ENCODE measurements around the gene ARID3A.

ARID3A gene

DNA sequence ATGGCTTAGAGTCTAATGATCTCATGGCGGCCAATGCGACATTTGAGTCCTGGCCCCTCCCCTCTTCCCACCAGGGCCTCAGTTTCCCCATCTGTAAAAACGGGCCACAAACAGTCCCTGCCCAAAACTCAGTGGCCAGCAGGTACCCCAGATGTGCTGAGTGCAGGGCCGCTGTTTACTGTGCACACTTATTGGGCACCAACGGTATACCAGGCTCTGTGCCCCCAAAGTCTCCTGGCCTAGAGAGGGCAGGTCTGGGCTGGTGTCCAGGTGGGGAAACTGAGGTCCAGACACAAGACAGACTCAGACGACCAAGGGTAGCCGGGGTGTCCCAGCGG, 34.7 kb downstream of the ARID3A start:
- no peak for DNase-seq (ENCODE audit: low read depth in 1 of 2, low spot score in 1 of 2)

- DNase-seq (ENCODE audit: low read depth in 1 of 2, low spot score in 1 of 2) = no peak
Observed at GRCh38 chr19:961866-962620, 36.2 kb downstream of the ARID3A start.

DNA sequence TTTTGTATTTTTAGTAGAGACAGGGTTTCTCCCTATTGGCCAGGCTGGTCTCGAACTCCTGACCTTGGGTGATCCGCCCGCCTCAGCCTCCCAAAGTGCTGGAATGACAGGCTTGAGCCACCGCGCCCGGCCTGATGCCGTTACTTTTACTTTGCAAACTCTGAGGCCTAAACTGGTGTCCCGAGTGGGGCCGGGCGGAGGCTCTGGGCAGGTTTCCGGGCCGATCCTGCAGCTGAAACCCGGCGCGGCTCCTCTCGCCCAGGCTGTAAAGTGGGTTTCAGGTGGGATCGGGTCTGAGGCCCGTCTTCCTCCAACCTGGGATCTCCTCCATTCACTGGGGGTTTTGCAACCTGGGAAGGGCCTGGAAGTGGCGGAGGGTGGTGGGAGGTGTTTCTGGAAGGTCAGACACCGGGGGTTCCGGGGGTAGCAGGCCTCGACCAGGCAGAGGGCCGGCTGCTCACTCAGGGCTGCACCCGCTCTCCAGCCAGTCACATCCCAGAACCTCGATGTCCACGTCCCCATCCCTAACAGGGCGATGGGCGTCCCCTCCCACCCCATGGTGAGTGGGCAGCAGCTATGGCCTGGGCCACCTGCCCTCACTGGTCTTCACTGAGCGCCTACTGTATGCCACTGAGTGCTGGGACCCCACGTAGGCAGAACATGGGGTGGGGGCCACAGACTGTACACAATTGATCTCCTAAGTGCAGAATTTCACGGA, 37.0 kb downstream of the ARID3A start:
- no peak for DNase-seq (ENCODE audit: low read depth in 1 of 2, low spot score in 1 of 2)

DNA sequence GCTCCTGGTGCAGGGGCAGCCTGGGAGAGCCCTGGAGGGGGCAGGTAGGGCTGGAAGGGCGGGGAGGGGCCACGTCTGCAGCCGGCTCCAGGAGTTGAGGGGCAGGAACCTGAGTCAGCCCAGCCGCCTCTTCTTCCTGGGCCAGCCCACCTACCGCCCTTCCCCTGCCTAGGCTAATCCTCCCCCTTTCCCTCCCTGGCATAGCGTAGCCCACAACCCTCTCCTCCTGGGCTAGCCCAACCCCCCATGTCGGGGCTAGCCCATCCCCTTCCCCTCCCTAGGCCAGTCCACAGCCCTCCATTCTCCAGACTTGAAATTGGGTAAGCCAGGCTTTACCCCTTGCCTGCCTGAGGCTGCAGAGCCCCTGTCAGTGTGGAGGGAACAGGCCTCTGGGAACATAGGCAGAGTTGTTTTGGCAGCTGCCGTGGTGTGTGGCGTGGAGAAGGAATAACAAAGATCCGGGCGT, 37.7 kb downstream of the ARID3A start:
- DNase-seq (ENCODE audit: low read depth in 1 of 2, low spot score in 1 of 2) = no peak

- no peak for DNase-seq (ENCODE audit: low read depth in 1 of 2, low spot score in 1 of 2)
Observed at GRCh38 chr19:964116-964520, 38.3 kb downstream of the ARID3A start.

GRCh38 chr19:964761-965694, 39.2 kb downstream of the ARID3A start:
- DNase-seq (ENCODE audit: low read depth in 1 of 2, low spot score in 1 of 2) = no peak

GRCh38 chr19:966485-967088, 40.8 kb downstream of the ARID3A start:
- DNase-seq (ENCODE audit: low read depth in 1 of 2, low spot score in 1 of 2) = no peak

DNA sequence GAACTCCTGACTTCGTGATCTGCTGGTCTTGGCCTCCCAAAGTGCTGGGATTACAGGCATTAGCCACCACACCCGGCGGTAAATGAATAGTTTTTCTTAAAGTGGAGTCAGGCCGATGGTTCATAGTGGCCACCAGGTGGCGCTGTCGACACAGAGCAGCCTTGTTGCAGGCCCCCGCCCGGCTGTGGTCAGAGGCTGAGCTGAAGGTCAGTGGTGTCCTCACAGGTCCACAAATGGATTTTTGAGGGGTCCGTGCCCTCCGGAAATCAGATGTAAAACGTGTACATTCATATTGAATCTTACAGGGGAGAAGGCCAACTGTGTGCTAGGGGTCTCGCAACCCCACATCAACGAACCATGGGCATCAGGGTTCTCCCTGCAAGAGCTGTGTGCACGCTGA, 44.9 kb downstream of the ARID3A start:
- DNase-seq (ENCODE audit: low read depth in 1 of 2, low spot score in 1 of 2) = no peak

- no peak for DNase-seq (ENCODE audit: low read depth in 1 of 2, low spot score in 1 of 2)
Observed at GRCh38 chr19:971795-972194, 46.0 kb downstream of the ARID3A start.

DNA sequence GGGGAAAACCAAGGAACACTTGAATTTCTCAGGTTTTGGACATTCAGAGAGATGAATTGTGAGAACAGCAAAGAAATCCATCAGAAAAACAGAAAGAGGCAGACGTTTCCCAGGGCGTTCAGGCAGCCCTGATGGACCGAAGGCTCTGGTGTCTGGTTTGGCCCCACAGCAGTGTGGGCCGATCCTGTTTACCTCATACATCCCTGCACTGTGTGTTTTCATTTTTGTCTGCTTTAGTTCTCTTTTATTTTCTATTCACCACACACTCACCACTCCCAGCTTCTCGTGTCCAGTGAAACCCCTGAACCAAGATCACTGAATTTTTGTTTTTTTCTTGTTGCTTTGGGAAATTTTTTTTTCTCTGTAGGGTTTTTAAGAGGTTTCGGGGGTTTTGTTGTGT, 46.4 kb downstream of the ARID3A start:
- DNase-seq (ENCODE audit: low read depth in 1 of 2, low spot score in 1 of 2) = no peak

DNA sequence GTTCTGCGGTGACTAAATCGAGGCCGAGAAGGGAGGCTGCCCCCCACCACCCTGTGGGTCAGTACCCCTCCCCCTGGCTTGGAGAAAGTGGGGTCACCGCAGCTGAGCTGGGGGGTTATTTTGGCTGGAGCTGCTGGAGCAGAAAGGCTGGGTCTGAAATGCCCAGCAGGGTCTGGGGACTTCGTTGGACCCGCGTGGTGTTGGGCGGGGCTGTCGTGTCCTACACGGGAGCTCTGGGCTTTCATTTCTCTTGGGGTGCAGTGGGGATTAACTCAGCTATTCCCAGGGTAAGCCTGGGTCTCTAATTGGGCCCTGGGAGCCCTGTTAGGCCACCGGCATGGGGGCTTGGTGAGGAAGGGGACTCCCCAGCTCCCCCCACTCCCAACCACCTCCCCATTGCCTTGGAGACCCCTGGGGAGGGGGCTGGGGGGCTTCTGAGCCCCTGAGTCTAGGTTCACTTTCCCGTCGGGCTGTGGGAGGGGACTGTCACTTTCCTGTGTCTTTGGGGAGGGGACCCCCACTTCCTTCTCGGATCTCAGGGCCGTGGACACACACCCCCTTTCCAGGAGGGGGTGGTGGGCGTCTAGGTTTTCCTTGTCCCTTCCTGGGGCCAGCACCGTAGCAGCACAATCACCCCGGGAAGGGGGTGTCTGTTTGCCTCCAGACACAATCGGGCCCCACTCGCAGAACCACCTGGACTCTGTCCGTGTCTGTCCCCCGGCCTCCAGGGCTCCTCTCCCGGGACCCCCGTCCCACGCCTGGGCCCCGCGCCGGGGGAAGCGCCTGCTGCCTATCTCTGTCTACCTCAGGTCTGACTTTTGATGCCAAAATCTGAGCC, 48.1 kb downstream of the ARID3A start:
- no peak for DNase-seq (ENCODE audit: low read depth in 1 of 2, low spot score in 1 of 2)

DNA sequence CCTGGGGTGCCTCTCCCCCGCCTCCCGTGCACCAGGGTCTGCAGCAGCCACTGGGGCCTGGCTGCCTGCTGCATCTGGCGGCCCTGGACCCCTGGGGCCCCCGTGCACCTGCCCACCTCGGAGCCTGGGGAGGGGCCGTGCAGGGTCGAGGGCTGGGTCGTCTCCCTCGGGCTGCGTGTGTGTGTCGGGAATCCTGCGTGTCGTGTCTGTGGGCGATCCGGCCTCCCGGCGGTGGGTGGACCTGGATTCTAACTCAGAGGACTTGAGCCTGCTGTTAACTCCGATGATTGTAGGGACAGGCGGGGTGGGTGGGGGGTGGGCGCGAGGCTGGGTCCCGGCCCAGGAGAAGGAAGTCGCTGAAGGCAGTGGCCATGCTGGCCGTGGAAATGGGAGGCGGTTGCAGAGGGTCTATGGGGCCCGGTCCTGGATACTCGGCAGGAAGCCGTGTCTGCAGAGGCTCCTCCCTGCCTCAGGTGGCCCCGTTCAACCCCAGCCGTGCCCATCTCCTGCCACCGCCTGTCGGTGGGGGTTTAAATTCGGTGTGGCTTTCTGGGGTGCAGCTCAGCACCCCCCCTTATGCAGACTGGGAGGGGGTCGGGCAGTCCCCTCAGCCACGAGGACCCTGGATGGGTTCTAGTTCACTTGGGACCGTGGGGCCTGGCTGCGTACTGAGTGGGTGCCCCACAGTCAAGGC, 48.9 kb downstream of the ARID3A start:
- no peak for DNase-seq (ENCODE audit: low read depth in 1 of 2, low spot score in 1 of 2)

GRCh38 chr19:976476-976875, 50.6 kb downstream of the ARID3A start:
- no peak for DNase-seq (ENCODE audit: low read depth in 1 of 2, low spot score in 1 of 2)

- DNase-seq (ENCODE audit: low read depth in 1 of 2, low spot score in 1 of 2) = no peak
Observed at GRCh38 chr19:977058-977464, 51.2 kb downstream of the ARID3A start.

DNA sequence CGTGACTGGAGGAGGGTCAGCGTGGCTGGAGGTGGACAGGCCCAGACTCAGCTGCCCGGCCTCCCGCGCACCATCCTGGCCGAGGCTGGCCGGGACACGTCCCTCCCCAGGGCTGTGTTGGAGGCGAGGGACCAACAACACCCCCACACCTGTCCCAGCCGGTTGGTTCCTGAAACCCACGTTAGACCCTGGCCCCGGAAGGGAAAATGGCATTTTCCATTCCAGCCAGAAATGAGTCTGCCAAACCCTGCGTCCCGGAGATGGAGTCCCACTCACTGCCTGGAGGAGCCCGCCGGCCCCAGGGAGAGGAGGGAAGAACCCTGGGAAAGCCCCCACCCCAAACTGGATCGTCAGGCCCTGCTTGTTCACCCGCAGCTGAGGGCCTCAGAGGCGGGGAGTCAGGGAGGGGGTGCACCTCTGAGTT, 53.5 kb downstream of the ARID3A start:
- no peak for DNase-seq (ENCODE audit: low read depth in 1 of 2, low spot score in 1 of 2)

DNA sequence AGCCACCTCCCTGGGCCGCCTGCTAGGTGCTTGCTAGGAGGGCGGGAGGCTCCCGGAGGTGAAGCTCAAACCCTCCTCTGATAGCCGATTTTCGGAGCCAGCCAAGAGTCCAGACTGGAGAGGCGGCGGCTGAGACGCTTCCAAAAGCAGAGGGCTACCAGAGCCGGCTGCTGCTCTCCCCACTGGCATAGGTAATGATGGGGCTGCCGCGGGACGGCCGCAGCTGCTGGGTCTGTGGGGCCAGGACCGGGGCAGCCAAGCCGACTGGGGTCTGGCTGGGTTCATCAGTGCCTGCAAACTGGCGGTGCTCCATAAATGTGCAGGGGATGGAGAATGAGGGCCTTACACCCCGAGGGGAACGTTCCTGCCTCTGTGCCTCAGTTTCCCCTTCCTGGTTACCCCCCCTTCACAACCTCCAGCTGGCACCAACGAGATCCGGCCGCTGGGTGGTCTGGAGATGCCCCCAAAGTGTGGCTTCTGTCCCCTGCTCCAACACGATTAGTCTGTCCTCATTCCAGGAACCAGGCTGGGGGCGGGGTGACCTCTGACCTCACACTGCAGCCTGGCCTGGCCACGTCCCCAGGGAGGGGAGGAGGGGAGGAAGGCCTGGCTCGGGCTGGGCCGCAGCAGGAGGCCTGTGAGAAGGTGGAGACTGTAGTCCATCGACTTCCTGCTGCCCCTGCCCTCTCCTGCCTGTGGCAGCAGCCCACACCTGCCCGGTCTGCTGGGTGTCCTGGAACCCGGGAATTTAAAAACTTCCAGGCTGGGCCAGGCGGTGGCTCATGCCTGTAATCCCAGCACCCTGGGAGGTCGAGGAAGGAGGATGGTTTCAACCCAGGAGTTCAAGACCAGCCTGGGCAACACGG, 54.5 kb downstream of the ARID3A start:
- DNase-seq (ENCODE audit: low read depth in 1 of 2, low spot score in 1 of 2) = no peak

DNA sequence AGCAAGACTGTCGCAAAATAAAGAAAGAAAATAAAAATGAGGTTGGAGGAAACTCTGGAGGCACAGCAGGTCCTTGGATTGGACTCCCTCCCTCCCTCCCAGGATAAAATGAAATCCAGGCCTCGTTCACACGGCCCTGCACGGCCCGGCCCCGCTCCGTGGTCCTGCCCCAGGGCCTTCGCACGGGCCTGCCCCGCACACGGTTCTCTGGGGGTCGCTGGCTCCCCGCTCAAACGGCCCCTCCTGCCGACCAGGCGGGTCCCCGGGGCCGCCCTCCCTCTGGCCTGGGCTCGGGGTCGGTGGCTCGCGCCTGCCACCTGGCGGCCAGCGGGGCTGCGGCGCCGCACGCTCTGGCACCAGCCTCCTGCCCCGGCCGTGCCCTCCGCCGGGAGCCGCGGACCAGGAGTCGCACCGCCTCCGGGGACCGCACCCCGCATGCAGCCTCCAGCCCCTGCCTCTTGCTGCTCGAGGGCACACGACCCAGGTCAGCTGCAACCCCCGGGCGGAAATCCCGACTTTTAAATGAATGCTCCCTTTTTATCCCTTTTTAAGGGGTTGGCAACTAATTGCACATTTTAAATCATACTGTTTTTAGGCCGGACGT, 56.8 kb downstream of the ARID3A start:
- peak; percentile 51 to 62 for DNase-seq (ENCODE audit: low read depth in 1 of 2, low spot score in 1 of 2)

Data from activated CD4-positive, alpha-beta T cell treated with anti-CD3 and anti-CD28 coated beads, Interleukin-2, amount 50 U/mL, for 24 hours (primary cell).